Adrenal gland (tissue), 5 donors: ENCODE results near the gene INPP5A.

Experiments used
- POLR2A ChIP-seq, 2 donors: fragments of 450-650 bp; IDR thresholded peaks; one replicate each; pipeline ENCODE4 v1.6.1; 2017; ENCODE audit warnings: antibody characterized with exemption in 2 of 2, mild to moderate bottlenecking in 2 of 2, moderate library complexity in 1 of 2
- TF ChIP-seq, protein P1 (sequence below), 6 experiments: fragments of 450-650 bp in 4 of 6; fragments of 200-600 bp in 2 of 6; sonication (generic) in 1 of 6; IDR thresholded peaks; 1 replicate in 5 of 6; 2 replicates in 1 of 6; pipeline versions ENCODE4 v1.5.1 to v1.8.0; 2016 to 2021; ENCODE audit warnings: antibody characterized with exemption in 6 of 6, mild to moderate bottlenecking in 2 of 6, moderate library complexity in 1 of 6
- donor health status: DM: no; HTN: no; CAD: no.

DNA sequence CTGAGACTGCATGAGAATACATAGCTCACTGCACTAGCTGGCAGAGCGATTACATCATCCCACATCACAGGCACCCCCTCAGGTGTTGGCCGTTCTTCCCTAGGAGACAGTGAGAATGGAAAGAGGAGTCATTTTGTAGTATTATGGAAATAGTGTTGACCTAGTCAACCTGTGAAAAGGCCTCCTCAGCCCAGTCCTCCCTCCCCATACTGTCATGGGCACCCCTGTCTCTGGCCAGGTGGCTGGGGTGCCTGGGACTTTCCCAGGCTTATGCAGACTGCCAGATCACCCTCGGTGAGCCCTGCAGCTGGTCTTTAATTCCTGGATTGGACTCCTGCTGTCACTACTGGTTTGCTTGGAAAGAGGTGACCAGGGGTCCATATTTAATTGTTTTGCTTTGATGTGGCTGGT, 4.0 kb downstream of the INPP5A start:
- TF ChIP-seq, protein P1, sequence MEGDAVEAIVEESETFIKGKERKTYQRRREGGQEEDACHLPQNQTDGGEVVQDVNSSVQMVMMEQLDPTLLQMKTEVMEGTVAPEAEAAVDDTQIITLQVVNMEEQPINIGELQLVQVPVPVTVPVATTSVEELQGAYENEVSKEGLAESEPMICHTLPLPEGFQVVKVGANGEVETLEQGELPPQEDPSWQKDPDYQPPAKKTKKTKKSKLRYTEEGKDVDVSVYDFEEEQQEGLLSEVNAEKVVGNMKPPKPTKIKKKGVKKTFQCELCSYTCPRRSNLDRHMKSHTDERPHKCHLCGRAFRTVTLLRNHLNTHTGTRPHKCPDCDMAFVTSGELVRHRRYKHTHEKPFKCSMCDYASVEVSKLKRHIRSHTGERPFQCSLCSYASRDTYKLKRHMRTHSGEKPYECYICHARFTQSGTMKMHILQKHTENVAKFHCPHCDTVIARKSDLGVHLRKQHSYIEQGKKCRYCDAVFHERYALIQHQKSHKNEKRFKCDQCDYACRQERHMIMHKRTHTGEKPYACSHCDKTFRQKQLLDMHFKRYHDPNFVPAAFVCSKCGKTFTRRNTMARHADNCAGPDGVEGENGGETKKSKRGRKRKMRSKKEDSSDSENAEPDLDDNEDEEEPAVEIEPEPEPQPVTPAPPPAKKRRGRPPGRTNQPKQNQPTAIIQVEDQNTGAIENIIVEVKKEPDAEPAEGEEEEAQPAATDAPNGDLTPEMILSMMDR (IDR thresholded peaks at IDR 0.05) = no peak
- TF ChIP-seq POLR2A (IDR thresholded peaks at IDR 0.05) = no peak
